ENCODE data around the gene PRKCZ. TPM values are rescaled to one million over a fixed set of nuclear protein-coding genes. Genes with fewer than 3 reads are reported as not detected.

PRKCZ gene
- total and polyA plus RNA-seq, 9 of the 15 experiments (the other 6 are each of a cell fraction or from before 2014, with no cell fraction given): 0.07 to 3.1 (median 1.3) TPM

GRCh38 chr1:2199042-2199810 lies 149.0 kb downstream of the PRKCZ start:
- FAIRE-seq (peak; percentile 99), DNase-seq (ENCODE audit: extremely low read depth in 1 of 4, low spot score in 3 of 4) (peak; percentile 91 to 99 (median 94)), ATAC-seq (peak; percentile 92)
- Histone ChIP-seq H2AFZ (ENCODE audit: low read depth, low read length) (peak overlapping the region; percentile 87), H3K4me1 (replicated peaks in 1 of 2; ENCODE audit: control insufficient read depth in 2 of 2, insufficient read depth in 2 of 2, low read length in 2 of 2) (peaks cover 34 to 76% of the 10 kb centered on the region in 2 experiments), H3K36me3 (ENCODE audit: control insufficient read depth, insufficient read depth, low read length) (no peaks in the 10 kb centered on the region), H4K20me1 (replicated peaks; ENCODE audit: control insufficient read depth, insufficient read depth, low read length) (no peaks in the 10 kb centered on the region), H3K4me2 (ENCODE audit: insufficient read depth, low read length) (peak overlapping the region; percentile 94), H3K79me2 (ENCODE audit: control insufficient read depth, insufficient read depth, low read length) (peaks cover 26% of the 10 kb centered on the region; the same call in 2 of the 3 replicates), H3K27ac (ENCODE audit: extremely low read depth, low read depth, low read length) (peak overlapping the region; percentile 77), H3K9ac (ENCODE audit: insufficient read depth in 1 of 2, low read depth in 2 of 2, low read length in 2 of 2) (peak overlapping the region; percentile 78 to 91), H3K9me1 (ENCODE audit: control insufficient read depth, insufficient read depth, low read length) (no peaks in the 10 kb centered on the region), H3K4me3 (peak overlapping the region; percentile 50), H3K9me3 (replicated peaks; ENCODE audit: control insufficient read depth, insufficient read depth, low read depth, low read length) (no peaks in the 10 kb centered on the region), H3K27me3 (ENCODE audit: control insufficient read depth in 2 of 2, insufficient read depth in 2 of 2, low read length in 2 of 2) (no peaks in the 10 kb centered on the region)
- POLR2A ChIA-PET: interaction anchor here (0.6 to 1.6 kb wide), 12 partner anchors 9 to 219 kb away, joined by 3 to 7 read pairs (median 4); partner anchors contain the start of genes MORN1 and RER1
- no TSS peak for BruUV-seq (replicated peaks)
- intact Hi-C loops (cut with micrococcal nuclease): loop anchor here (1.0 to 10.0 kb wide), 4 partner anchors 32 to 346 kb away; no protein-coding TSS in a partner anchor
- in situ Hi-C loops (cut with MboI): loop anchor here (5.0 to 25.0 kb wide), 3 partner anchors 33 to 338 kb away; partner anchors contain the start of genes HES5 and PANK4
- WGBS (ENCODE audit: insufficient coverage, low coverage, missing lambda C conversion rate): 9% methylated on average over 17 of the region's 24 CpGs
- CTCF ChIA-PET (ENCODE audit: low intra/inter-chr PET ratio): no interaction called here
- TF ChIP-seq FOXM1 (IDR thresholded peaks at IDR 0.05; ENCODE audit: low read depth) (no peak), FOXM1 (CRISPR knock-in tag; IDR thresholded peaks at IDR 0.05; ENCODE audit: low read depth) (no peak), ZNF696 (CRISPR knock-in tag; conservative IDR thresholded peaks at IDR 0.05) (no peak), EHMT2 (IDR thresholded peaks at IDR 0.05) (no peak), ARID3A (IDR thresholded peaks at IDR 0.05; ENCODE audit: borderline replicate concordance, low read depth, low read length) (no peak), CBX5 (IDR thresholded peaks at IDR 0.05; ENCODE audit: borderline replicate concordance, low read depth) (no peak), NFYB (IDR thresholded peaks at IDR 0.05; ENCODE audit: extremely low read depth, insufficient read length) (peak; percentile 56), TCF15 (CRISPR knock-in tag; IDR thresholded peaks at IDR 0.05) (no peak), CTBP1 (IDR thresholded peaks at IDR 0.05; ENCODE audit: borderline replicate concordance) (peak; percentile 57; the same call in 1 of the 2 replicates), ATF7 (IDR thresholded peaks at IDR 0.05) (peak; percentile 78), CBX1 (IDR thresholded peaks at IDR 0.05; ENCODE audit: low read depth) (no peak), ZNF785 (CRISPR knock-in tag; IDR thresholded peaks at IDR 0.05) (no peak), TCFL5 (CRISPR knock-in tag; conservative IDR thresholded peaks at IDR 0.05) (no peak), ZFP30 (CRISPR knock-in tag; IDR thresholded peaks at IDR 0.05; ENCODE audit: borderline replicate concordance) (no peak), ZNF436 (CRISPR knock-in tag; IDR thresholded peaks at IDR 0.05) (no peak), CREB3L1 (IDR thresholded peaks at IDR 0.05; ENCODE audit: borderline replicate concordance, low read depth) (peak; percentile 63; the same call in 1 of the 2 replicates), ZBTB7A (IDR thresholded peaks at IDR 0.05; ENCODE audit: borderline replicate concordance, control insufficient read depth, low read depth, low read length) (peak; percentile 89; the same call in 1 of the 2 replicates), RBM39 (optimal IDR thresholded peaks at IDR 0.05; ENCODE audit: low read depth, low read length) (no peak)
